DMS53 treated with DMSO at 0.1 percent for 48 hours (cell line): ENCODE measurements around the gene CDC42EP2.
A peak's percentile ranks its signal among the peaks of the same experiment; 100 is the strongest.
"Not testable (repeated sequence)": the region's sequence is repeated elsewhere in the genome, so short reads cannot be mapped to it uniquely, and the experiment has no call there.

ENCODE experiments used
- DNase-seq: peaks from one replicate; lab custom pipeline; 2025; ENCODE audit not compliant: unreplicated experiment; lab: John Stamatoyannopoulos, UW

CDC42EP2 gene

DNA sequence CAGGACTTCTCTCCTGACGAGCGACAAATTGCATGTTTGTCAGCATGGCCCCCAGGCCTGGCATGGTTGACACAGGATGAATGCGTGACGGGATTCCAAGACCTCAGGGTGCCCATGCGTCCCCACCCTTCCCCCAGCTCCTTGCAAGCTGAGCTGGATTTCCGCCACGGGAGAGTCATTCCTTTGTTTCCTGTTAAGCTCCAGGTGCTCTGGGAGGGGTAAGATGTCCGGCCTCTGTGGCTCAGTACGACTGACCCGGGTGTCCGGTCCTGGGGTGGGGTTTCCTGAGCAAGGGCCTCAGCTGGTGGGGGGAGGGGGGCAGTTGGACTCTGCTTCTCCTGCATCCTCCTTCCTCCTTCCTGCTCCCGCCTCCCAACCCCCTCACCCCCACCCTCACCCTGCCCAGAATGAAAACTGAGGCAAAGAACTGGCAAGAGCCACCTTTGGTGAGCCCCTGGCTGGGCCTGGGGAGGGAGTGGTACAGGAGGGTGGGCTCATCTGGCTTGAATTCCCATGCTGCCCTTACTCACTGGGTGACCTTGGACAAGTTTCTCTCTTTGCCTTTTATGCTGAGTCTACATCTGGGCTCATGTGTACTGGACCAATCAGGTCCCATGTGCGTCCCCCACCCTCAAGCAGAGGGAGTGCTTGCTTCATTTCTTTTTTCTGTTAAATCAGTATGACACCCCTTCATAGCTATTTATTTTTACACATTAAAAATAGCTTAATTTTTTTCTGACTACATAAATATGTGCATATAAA, 2.5 kb downstream of the CDC42EP2 start:
- peak; percentile 54 for DNase-seq

DNA sequence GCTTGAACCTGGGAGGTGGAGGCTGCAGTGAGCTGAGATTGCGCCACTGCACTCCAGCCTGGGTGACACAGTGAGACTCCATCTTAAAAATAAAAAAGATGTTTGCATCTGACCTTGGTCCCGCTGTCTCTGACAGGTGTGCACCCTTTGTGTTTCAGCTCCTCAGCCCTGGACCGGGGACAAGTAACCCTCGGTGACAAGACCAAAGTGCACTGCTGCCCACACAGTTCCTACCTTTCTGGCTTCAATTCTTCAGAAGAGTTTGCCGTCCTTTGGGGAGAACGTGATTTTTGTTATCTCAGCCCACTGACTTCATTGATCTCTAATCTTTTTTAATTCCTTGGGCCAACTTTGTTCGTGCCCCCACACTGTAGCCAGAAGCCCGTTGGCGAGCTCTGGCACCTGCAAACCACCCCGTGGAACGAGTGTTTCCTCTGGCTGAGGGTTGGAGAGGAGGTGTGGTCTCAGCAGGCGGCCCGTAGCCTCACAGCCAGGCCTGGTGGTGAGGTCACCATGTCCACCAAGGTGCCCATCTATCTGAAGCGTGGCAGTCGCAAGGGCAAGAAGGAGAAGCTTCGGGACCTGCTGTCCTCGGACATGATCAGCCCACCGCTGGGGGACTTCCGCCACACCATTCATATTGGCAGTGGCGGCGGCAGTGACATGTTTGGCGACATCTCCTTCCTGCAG, 5.9 kb downstream of the CDC42EP2 start:
- no peak for DNase-seq

DNA sequence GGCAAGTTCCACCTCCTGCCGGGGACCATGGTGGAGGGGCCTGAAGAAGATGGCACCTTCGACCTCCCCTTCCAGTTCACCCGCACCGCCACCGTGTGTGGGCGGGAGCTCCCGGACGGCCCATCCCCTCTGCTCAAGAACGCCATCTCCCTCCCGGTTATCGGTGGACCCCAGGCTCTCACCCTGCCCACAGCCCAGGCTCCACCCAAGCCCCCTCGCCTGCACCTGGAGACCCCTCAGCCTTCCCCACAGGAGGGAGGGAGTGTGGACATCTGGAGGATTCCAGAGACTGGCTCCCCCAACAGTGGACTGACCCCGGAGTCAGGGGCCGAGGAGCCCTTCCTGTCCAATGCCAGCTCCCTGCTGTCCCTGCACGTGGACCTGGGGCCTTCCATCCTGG, 6.4 kb downstream of the CDC42EP2 start:
- no peak for DNase-seq

DNA sequence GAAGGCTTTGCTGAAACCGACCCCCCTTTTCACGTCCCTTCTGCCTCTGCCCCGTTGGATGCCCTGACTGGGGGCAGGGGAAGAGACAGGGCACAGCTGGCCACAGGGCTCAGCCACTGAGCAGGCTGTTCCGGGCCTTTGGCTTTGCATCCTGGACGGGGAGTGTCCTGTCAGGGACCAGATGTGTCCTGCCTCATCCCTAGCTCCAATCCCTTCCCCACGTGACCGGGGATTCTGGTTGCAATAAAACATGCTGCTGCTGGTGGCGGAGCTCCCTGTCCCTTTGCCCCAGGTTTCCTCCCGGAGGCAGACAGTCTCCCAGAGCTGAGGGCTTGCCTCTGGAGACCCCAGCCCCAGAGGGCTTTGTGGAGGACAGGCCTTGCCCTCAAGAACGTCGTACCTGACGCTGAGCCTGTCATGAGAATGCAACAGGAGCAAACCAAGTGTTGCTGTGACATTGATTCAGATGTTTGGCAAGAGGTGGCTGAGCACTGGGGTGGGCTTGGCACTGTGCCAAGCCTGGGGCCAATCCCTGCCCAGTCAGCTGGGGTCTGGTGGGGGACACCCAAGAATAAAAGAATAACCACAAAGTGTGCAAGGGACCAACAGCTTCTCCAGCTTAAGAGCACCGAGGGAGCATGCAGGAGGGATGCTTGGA, 7.3 kb downstream of the CDC42EP2 start:
- no peak for DNase-seq

DNA sequence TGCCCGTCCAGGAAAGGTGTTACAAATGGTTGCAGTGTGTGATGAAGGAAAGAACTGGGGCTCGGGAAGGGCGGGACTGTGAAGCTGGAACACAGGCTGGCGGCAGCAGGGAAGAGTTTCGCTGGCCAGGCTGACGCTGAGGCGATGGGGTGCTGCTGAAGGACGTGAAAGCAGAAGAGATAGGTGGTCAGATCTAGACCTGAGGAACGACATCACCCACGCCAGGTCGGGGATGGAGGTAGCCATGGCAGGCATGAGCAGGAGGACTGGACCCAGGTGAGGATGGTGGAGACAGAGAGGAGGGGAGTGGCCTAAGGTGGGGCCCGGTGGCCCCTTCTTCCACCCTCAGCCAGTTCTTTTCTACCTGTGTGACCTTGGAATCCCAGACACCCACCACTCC, 9.1 kb downstream of the CDC42EP2 start:
- no peak for DNase-seq

DNA sequence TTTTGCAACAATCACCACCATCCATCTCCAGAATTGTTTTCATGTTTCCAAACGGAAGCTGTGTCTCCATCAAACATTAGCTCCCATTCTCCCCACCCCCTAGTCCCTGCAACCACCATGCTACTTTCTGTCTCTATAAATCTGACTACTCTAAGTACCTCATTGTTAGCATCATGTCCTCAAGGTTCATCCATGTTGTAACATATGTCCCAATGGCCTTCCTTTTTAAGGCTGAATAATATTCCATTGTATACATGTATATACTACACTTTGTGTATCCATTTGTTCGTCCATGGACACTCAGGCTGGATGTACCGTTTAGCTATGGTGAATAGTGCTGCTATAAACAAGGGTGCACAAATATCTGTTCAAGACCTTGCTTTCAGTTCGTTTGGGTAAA, 10.8 kb downstream of the CDC42EP2 start:
- no peak for DNase-seq

DNA sequence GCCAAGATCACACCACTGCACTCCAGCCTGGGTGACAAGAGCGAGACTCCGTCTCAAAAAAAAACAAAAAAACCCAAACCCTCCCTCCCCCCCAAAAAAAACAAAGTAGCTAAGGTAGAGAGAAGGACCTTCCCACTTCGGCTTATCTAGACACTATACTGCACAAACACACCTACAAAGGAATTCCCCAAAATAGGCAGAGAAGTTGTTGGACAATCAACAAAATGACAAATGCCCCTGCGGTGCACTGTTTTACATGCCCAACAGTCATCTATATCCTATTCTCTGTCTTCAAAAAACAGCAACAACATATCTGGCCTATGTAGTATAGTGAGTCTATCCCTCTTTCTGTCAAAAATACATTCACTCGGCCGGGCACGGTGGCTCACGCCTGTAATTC, 12.4 kb downstream of the CDC42EP2 start:
- DNase-seq = no peak

DNA sequence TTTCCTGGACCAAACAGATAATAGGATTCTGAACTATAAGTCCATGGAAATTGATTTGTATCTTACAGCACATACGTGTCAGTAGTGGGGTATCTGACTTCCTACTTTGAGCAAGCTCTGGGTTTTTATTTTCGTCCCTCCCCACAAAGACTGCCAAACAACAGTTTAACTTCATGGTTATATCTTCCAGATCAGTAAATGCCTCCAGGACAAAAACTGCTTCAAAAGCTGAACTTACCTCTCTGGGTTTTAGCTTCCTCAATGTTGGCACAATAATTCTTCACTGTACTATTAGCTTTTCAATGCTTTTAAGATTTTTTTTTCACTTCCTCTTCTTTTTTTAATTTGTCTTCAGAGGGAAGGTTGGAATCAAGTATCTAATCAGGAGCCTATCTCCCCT, 14.8 kb downstream of the CDC42EP2 start:
- no peak for DNase-seq

DNA sequence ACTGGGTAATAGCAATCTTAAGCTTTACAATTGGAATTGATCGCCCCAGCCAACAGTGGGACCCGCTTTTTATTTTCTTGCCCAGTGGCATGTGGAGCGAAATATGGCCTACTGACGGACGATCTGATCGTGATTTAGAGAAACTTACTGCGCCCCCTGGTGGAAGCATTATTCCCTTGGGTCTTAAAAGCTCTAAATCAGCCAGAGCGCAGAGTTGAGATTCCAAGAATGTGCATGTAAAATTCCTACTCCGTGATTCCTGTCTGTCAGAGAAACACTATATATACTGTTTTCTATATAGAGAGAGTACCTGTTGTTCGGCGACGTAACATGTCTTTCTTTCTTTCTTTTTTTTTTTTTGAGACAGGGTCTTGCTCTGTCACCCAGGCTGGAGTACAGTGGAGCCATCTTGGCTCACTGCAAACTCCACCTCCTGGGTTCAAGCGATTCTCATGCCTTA, 15.3 kb downstream of the CDC42EP2 start:
- peak; percentile 77 for DNase-seq

DNA sequence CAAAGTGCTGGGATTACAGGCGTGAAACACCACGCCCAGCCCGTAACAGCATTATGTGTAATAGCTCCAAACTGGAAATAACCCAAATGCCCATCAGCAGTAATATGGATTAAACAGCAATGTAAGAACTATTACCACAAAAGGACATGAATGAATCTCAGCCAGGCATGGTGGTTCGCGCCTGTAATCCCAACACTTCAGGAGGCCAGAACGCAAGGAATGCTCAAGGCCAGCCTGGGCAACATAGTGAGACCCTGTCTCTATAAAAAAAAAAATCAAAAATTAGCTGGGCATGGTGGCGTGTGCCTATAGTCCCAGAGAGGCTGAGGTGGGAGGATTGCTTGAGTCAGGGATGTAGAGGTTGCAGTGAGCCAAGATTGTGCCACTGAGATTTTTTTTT, 15.9 kb downstream of the CDC42EP2 start:
- no peak for DNase-seq

DNA sequence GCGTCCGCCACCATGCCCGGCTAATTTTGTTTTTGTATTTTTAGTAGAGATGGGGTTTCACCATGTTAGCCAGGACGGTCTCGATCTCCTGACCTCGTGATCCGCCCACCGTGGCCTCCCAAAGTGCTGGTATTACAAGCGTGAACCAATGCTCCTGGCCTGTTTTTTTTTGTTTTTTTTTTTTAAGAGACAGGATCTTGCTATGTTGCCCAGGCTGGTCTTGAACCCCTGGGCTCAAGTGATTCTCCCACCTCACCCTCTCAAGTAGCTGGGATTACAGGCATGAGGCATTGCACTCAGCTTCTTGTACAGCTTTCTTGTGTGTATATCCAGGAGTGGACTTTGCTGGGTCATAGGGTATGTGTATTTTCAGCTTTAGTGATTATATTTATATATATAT, 17.9 kb downstream of the CDC42EP2 start:
- not testable (repeated sequence) for DNase-seq

DNA sequence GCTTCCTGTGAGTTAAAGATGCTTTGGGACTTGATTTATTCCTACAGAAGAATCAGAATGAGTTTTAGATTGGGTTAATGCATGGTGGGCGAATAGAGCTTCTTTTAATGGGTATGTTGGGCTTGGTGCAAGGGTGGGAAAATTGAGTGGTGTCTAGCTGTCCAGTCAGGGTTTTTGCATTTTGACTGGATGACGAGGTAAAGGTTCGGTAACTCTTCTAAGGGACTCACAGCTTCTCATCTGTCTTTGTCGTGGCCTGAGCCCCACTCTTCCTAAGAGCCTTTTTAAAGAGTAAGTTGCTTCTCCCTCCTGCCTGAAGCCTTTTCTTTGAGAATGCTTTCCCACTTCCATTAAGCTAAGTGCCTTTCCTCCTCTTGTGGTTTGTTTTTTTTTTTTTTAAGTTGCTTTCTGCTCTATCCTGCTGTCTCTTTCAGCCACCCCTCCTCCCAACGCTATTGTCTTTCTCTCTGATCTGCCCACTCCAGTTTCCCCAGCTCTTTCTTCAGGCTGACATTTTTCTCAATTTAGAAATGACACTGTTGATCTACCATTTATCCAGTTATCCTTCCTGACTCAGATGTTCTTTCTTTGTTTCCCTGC, 20.1 kb downstream of the CDC42EP2 start:
- DNase-seq = no peak

DNA sequence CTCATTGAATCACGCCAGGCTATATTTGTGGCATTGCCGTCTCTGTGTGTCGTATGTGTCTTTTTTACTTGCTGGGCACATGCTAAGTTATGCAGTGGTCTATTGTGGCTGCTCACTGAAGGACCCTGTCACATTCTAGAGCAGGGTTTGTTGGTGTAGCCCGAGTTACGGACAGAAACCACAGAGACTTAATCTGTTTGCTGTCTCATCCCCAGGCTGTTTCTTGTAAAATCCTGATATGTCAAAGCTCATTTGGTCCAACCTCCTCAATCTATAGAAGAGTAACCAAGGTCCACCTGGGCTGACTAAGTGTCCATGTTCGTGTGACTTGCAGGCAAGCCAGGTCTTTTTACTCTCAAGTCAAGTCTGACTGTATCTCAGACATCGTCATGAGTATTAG, 24.0 kb downstream of the CDC42EP2 start:
- no peak for DNase-seq

DNA sequence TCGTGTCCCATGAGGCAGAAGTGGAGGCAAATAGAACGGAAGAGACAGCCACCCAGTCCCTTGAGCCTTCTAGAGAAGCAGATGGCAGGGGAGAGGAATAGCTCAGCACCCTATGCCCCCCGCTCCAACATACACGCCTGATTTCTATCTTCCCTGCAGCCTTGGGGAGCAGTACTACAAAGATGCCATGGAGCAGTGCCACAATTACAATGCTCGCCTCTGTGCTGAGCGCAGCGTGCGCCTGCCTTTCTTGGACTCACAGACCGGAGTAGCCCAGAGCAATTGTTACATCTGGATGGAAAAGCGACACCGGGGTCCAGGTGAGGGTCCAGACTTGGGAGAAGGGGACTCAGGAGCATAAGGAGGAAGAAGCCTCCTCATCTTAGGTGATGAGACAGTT, 25.6 kb downstream of the CDC42EP2 start:
- DNase-seq = no peak

DNA sequence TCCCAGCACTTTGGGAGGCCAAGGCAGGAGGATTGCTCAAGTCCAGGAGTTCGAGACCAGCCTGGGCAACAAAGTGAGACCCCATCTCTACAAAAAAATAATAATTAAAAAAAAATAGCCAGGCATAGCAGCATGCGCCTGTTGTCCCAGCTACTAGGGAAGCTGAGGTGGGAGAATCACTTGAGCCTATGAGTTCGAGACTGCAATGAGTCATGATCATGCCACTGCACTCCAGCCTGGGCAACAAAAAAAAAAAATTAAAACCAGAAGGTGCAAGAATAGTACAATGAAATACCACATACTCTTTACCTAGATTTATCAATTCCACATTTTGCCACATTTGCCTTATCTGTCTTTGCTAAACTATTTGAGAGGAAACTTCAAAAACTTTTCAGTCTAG, 27.2 kb downstream of the CDC42EP2 start:
- no peak for DNase-seq

DNA sequence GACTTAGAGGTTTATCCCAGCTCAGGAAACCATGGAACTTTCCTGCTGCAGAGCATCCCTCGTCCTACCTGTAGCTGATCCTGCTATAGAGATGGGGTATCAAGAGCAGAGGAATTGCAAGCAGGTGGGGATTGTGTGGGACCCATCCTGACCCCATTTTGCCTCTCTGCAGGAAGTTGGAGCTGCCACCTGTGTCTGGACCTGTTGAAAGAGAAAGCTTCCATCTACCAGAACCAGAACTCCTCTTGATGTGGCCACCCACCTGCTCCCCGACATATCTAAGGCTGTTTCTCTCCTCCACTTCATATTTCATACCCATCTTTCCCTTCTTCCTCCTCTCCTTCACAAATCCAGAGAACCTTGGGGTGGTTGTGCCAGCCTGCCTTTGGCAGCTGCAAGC, 36.8 kb downstream of the CDC42EP2 start:
- DNase-seq = no peak

DNA sequence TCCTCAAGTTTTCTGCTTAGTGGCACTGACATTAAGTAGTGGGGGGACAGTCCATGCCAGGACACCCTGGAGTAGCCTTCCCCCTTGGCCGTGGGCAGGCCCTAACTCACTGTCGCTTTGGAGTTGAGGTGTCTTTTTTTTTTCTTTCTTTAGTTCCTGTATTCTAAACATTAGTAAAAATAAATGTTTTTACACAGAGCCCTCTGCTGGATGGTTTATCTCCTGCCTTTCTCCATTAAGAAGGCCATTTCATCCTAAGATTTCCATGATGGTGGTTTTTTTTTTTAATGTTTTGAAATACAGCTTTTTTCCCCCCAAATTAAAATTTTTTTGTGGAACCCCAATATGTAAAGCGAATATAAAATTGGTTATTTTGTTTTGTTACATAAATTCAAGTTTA, 38.1 kb downstream of the CDC42EP2 start:
- no peak for DNase-seq

DNA sequence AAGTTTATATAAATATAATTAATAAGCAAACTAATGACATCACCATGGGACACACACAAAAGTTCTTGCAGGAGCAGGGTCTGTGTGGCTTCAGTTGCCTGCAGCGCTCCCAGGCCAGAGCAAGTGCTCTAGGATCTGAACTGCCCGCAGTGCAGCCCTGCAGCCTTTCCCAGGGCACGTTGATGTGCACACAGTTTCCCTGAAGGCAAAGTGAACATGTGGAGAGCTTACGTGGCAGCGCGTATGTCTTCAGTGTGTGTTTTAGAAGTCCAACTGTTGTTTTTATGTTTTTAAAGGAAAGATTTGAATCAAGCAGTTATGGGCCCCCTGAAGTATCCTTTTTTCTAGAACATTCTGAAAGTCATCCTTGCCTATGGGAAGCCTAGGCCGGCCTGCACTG, 38.7 kb downstream of the CDC42EP2 start:
- no peak for DNase-seq

DNA sequence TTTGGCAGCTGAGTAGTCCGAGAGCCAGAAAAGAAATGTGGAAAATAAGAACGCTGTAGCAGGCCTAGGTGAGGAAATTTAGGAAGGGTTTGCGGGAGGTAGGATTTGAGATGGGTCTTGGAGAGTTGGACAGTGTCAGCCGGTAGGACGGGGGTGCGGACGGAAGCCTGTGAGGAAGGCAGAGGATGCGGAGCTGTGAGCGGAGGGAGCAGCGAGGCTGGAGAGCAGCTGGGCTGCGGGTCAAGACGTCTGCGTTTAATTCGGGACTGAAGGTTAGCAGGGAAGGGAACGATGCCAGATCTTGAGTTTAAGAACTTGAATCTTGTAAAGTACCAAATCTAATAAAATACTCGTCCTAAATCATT, 39.2 kb downstream of the CDC42EP2 start:
- DNase-seq = peak; percentile 37

DNA sequence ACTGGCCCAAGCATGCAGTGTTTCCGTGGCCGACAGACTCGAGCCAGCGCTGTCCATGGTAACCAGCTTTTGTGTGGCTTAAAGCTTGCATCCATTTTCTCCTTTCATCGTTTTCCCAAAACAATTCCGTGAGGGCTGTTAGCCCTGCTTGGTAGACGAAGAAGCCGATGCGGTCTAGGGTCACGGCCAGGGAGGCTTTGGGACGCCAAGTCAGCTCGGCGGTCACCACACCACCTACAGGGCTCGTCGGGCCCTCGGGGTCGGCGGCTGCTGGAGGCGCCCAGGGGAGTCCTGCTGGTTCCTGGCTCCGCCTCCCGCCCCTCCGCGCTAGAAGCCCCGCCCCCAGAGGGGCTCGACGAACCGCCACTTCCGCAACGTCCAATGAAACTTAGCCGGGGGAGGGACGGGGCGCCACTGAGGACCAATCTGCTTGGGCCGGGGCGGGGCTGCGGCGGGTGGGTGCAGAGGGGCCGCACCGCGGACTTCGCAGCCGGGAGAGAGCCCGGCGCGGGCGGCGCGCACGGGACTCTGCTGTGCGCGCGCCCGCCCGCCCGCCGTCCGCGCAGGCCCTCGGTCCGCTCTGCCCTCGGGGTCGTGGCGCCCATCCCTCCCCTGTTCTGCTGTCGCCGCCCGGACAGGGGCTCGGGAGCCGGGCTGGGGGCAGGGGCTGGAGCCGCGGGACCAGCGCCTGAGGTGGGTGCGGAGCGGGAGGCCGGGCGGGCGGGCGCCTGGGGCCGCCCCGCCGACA, 39.8 kb downstream of the CDC42EP2 start, which contains the start of gene TIGD3:
TSS of gene TIGD3 (plus strand) at position 487 of the 748 bp plus-strand sequence. CDS start 1,058 bp downstream, outside the sequence.
- peak; percentile 92 for DNase-seq
